Body of pancreas (tissue), 4 donors: ENCODE results near the gene RER1.

Experiments
- CTCF ChIP-seq, 7 experiments: fragments of 450-650 bp in 4 of 7; fragments of 200-600 bp in 3 of 7; sonication (generic) in 3 of 7; IDR thresholded peaks; one replicate each; pipeline ENCODE4 v1.5.1; 2016 to 2019; ENCODE audit warnings: antibody characterized with exemption in 7 of 7
- POLR2A ChIP-seq, 3 donors: fragments of 450-650 bp; IDR thresholded peaks; one replicate each; pipeline ENCODE4 v1.6.1; 2016; ENCODE audit warnings: antibody characterized with exemption in 3 of 3, mild to moderate bottlenecking in 2 of 3

GRCh38 chr1:2354511-2355372 lies 36.9 kb upstream of the RER1 start:
- TF ChIP-seq CTCF (IDR thresholded peaks at IDR 0.05) (no peak), POLR2A (IDR thresholded peaks at IDR 0.05) (no peak)
